Peyer's patch (tissue), 4 donors: Measurements from ENCODE around the gene PTGR3. TPM values are rescaled to one million over a fixed set of nuclear protein-coding genes. Genes with fewer than 3 reads are reported as not detected.

Experiments
- DNase-seq, 3 donors: peaks; one replicate each; pipeline ENCODE4 v3.0.0-alpha.2; 2017 to 2019
- H3K27ac ChIP-seq, 4 donors: fragments of 200-600 bp; sonication (generic); one replicate each; pipeline ENCODE4 v1.5.1; 2016 to 2019
- H3K27me3 ChIP-seq, 2 donors: fragments of 200-600 bp; sonication (generic); one replicate each; pipeline ENCODE4 v1.5.1; 2019
- H3K36me3 ChIP-seq, 3 donors: fragments of 200-600 bp; sonication (generic); one replicate each; pipeline ENCODE4 v1.5.1; 2016 to 2019
- H3K4me1 ChIP-seq, 4 donors: fragments of 200-600 bp; sonication (generic); one replicate each; pipeline ENCODE4 v1.5.1; 2016 to 2019
- H3K4me3 ChIP-seq, 4 donors: fragments of 200-600 bp; sonication (generic); 1 replicate in 3 of 4; 2 replicates in 1 of 4; pipeline ENCODE4 v1.5.1; 2016 to 2019; ENCODE audit warnings: mild to moderate bottlenecking in 1 of 4
- H3K9me3 ChIP-seq, 4 donors: fragments of 200-600 bp; sonication (generic); one replicate each; pipeline ENCODE4 v1.5.1; 2016 to 2019; ENCODE audit warnings: mild to moderate bottlenecking in 1 of 4
- POLR2A ChIP-seq, 2 donors: fragments of 450-650 bp; IDR thresholded peaks; one replicate each; pipeline ENCODE4 v1.5.1; 2017; ENCODE audit warnings: antibody characterized with exemption in 2 of 2, mild to moderate bottlenecking in 2 of 2, moderate library complexity in 2 of 2
- total RNA-seq, 4 donors: library from RNA; depleted of rRNA; stranded (reverse); fragments of >200 nt; gene quantifications; one replicate each; pipeline ENCODE4 v1.1.0, GENCODE V29; 2016
- TF ChIP-seq, protein P1 (sequence below), 6 experiments: fragments of 450-650 bp in 4 of 6; fragments of 200-600 bp in 2 of 6; sonication (generic) in 1 of 6; IDR thresholded peaks; one replicate each; pipeline ENCODE4 v1.5.1; 2017 to 2019; ENCODE audit warnings: antibody characterized with exemption in 6 of 6, mild to moderate bottlenecking in 3 of 6, moderate library complexity in 1 of 6

Gene PTGR3, protein sequence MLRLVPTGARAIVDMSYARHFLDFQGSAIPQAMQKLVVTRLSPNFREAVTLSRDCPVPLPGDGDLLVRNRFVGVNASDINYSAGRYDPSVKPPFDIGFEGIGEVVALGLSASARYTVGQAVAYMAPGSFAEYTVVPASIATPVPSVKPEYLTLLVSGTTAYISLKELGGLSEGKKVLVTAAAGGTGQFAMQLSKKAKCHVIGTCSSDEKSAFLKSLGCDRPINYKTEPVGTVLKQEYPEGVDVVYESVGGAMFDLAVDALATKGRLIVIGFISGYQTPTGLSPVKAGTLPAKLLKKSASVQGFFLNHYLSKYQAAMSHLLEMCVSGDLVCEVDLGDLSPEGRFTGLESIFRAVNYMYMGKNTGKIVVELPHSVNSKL
- 10 to 100 TPM; 19.6 to 24.1 (median 20.8) TPM for total RNA-seq

DNA sequence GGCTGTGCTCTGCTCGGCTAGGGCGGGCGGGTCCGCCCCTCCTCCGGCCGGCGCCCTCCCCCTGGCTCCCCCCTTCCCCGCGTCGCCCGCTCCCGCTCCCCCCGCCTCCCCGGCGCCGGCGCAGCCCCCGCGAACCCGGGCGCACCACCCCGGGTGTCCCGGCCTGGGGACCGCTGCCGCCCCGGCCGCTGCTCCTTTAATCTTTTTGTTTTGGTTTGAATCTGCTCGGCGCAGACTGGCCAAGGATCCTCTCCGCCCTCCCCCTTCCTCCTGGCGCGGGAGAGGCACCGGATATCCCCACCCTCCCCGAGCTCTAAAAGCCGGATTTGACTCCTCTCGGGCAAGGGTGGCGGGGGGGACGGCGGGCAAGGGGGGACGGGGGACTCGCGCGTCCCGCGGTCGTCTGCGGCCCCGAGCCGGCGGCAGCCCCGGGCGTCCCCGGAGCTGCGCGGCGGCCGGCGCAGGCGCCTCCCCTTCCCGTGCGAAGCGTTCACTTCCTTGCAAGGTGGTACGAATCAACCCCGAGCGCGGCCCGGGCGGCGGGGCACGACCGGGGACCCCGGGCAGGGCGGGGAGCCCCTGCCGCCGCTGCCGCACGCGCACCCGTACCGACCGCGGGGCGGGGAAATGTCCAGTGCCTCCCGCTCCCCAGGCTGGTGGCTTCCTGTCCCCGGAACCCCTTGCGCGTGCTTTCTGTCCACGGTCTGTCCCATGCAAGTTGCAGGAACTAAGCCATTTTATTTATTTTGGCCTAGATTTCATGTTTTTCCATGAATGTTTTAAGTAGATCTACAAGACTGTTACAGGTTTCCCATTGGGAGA is at the start of gene PTGR3:
TSS of gene PTGR3 (minus strand) at position 11 of the 822 bp plus-strand sequence. CDS start 81 bp downstream, outside the sequence.
- peak within 1 kb of the TSS; percentile 94 to 100 (median 96) for H3K4me3 ChIP-seq
- H3K4me1 ChIP-seq = peaks cover 0 to 55% (median 11%) of the 10 kb centered on the region in 4 donors

DNA sequence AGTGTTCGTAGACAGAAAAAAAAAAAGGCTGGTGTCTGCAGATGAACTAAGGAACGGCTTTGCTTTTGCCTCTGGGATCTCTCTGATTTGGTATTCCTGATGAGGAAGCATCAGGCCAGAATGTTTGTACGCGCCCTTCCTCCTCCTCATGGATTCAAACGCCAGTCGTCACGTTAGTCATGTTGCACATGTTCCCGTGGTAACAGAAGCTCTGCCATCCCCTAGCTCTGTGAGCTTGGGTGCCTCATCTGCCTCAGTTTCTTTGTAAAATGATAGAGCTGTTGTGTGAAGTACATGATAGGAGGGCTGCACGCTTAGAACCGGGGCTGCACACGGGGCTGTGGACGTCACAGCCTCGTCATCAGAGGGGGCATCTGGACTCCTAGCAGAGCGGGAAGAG is 48.7 kb upstream of the PTGR3 start:
- Histone ChIP-seq H3K27ac (no peak overlapping the region), H3K36me3 (no peaks in the 10 kb centered on the region), H3K4me1 (peaks cover 0 to 11% (median 0%) of the 10 kb centered on the region in 4 donors), H3K27me3 (no peaks in the 10 kb centered on the region), H3K4me3 (no peak overlapping the region), H3K9me3 (no peaks in the 10 kb centered on the region)
- TF ChIP-seq, protein P1, sequence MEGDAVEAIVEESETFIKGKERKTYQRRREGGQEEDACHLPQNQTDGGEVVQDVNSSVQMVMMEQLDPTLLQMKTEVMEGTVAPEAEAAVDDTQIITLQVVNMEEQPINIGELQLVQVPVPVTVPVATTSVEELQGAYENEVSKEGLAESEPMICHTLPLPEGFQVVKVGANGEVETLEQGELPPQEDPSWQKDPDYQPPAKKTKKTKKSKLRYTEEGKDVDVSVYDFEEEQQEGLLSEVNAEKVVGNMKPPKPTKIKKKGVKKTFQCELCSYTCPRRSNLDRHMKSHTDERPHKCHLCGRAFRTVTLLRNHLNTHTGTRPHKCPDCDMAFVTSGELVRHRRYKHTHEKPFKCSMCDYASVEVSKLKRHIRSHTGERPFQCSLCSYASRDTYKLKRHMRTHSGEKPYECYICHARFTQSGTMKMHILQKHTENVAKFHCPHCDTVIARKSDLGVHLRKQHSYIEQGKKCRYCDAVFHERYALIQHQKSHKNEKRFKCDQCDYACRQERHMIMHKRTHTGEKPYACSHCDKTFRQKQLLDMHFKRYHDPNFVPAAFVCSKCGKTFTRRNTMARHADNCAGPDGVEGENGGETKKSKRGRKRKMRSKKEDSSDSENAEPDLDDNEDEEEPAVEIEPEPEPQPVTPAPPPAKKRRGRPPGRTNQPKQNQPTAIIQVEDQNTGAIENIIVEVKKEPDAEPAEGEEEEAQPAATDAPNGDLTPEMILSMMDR (IDR thresholded peaks at IDR 0.05) = no peak
- TF ChIP-seq POLR2A (IDR thresholded peaks at IDR 0.05) = no peak
- no peak for DNase-seq

More for the DNA sequence above, at the start of gene PTGR3:
- no peaks in the 10 kb centered on the region for H3K9me3 ChIP-seq
- peak within 1 kb of the TSS; percentile 84 to 100 (median 96) for H3K27ac ChIP-seq
- H3K36me3 ChIP-seq = no peaks in the 10 kb centered on the region
- TF ChIP-seq, protein P1 (IDR thresholded peaks at IDR 0.05) = no peak
- TF ChIP-seq POLR2A (IDR thresholded peaks at IDR 0.05) = peak in 1 of 2 donors; percentile 46
- H3K27me3 ChIP-seq = no peaks in the 10 kb centered on the region
- peak; percentile 80 to 91 (median 90) for DNase-seq

DNA sequence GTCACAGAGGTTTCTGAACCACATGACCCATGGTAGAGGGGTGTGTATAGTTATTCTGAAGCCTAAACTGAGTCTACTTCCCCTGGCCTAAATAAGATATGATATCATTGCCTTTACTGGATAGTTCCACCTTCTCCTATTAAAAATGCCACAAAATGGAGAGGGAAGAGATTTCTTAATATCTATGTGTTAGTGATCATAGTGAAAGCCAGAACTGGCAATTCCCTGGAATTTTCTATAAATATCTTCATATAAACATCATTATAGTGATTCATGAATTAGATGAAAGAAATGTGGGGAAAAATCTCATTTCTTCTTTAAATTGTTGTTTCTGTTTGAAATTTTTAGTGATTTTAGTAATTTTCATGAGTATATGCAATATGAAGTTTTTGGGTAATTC is 47.4 kb upstream of the PTGR3 start:
- no peak overlapping the region for H3K27ac ChIP-seq

DNA sequence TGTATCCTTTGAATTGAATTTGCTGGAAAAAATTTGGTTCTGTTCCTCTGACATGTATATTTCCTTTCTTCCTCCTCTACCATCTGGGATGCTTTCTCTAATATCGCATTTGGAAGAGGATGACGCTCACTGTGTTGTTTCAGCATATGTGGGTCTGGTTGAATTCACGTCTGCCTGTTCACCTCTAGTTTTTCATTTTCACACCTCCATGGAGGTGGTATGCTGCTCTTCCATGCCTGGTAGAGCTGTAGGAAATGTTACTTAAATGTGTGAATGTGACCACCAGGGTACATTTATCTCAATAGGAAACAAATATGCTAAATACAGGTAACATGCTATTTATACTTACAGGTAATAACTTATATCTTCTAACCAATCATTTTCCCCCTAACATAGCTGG is 46.2 kb upstream of the PTGR3 start:
- TF ChIP-seq, protein P1 (IDR thresholded peaks at IDR 0.05) = no peak
- TF ChIP-seq POLR2A (IDR thresholded peaks at IDR 0.05) = no peak
- H3K36me3 ChIP-seq = no peaks in the 10 kb centered on the region
- H3K4me3 ChIP-seq = no peak overlapping the region
- no peak overlapping the region for H3K27ac ChIP-seq
- peaks cover 0 to 11% (median 0%) of the 10 kb centered on the region in 4 donors for H3K4me1 ChIP-seq
- DNase-seq = no peak
- H3K27me3 ChIP-seq = no peaks in the 10 kb centered on the region
- no peaks in the 10 kb centered on the region for H3K9me3 ChIP-seq

More for the DNA sequence above, 47.4 kb upstream of the PTGR3 start:
- Histone ChIP-seq H3K27me3 (no peaks in the 10 kb centered on the region), H3K4me3 (no peak overlapping the region), H3K9me3 (no peaks in the 10 kb centered on the region), H3K4me1 (peaks cover 0 to 11% (median 0%) of the 10 kb centered on the region in 4 donors), H3K36me3 (no peaks in the 10 kb centered on the region)
- TF ChIP-seq, protein P1 (IDR thresholded peaks at IDR 0.05) = no peak
- no peak for TF ChIP-seq POLR2A (IDR thresholded peaks at IDR 0.05)
- DNase-seq = no peak

DNA sequence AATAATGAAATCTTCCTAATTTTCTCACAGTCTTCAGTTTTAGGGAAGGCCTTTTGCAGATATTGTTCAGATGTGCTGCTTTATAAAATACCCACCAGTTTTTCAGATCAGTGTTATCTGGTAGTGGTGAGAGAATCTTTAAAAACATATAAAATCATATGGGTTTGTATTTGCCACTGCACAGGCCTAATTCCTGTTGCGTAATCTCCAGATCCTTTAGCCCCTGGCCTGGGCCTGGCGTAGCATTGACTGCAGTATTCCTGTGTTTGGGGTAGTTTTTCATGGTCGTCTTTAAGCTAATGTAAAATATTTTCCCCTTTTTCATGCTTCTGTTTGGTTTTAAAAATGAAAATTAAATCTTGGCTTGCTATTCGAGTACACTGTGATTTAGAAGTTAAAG is 44.8 kb upstream of the PTGR3 start:
- Histone ChIP-seq H3K36me3 (no peaks in the 10 kb centered on the region), H3K4me1 (peaks cover 0 to 15% (median 0%) of the 10 kb centered on the region in 4 donors), H3K27me3 (no peaks in the 10 kb centered on the region), H3K27ac (no peak overlapping the region), H3K9me3 (no peaks in the 10 kb centered on the region), H3K4me3 (no peak overlapping the region)
- DNase-seq = no peak
- TF ChIP-seq POLR2A (IDR thresholded peaks at IDR 0.05) = no peak
- TF ChIP-seq, protein P1 (IDR thresholded peaks at IDR 0.05) = no peak
